Activated T-cell treated with anti-CD3 and anti-CD28 coated beads, Interleukin-2, amount 50 U/mL, for 72 hours (primary cell): ENCODE results near the gene OTUD6A. TPM values are rescaled to one million over a fixed set of nuclear protein-coding genes. Genes with fewer than 3 reads are reported as not detected.

Experiments used
- ATAC-seq, 2 donors: fragments of 150-1000 bp; cut with Tn5 transposase; replicated peaks in 1 of 2; 2 replicates each; pipeline ENCODE4 v1.10.0; 2021; ENCODE audit warnings: moderate library complexity in 2 of 2, mild to moderate bottlenecking in 1 of 2
- DNase-seq, 2 donors: peaks; one replicate each; pipeline ENCODE4 v3.0.0; 2021 to 2022; ENCODE audit warnings: mixed read lengths in 1 of 2
- H3K27ac Mint-ChIP-seq: one replicate; pipeline ENCODE4 v1.8.0; 2022; ENCODE audit warnings: mild to moderate bottlenecking, moderate library complexity, mixed read lengths
- H3K27me3 Mint-ChIP-seq: one replicate; pipeline ENCODE4 v1.8.0; 2022; ENCODE audit warnings: low read depth, mixed read lengths
- H3K36me3 Mint-ChIP-seq, 2 donors: one replicate each; pipeline ENCODE4 v1.8.0; 2022; ENCODE audit warnings: mixed read lengths in 2 of 2, mild to moderate bottlenecking in 1 of 2; ENCODE audit not compliant: insufficient read depth in 2 of 2
- H3K4me1 Mint-ChIP-seq: one replicate; pipeline ENCODE4 v1.8.0; 2022; ENCODE audit warnings: low read depth, mixed read lengths
- H3K4me3 Mint-ChIP-seq, 2 donors: one replicate each; pipeline ENCODE4 v1.8.0; 2022; ENCODE audit warnings: mild to moderate bottlenecking in 2 of 2, mixed read lengths in 2 of 2, moderate library complexity in 2 of 2
- H3K9me3 Mint-ChIP-seq, 2 donors: one replicate each; pipeline ENCODE4 v1.8.0; 2022; ENCODE audit warnings: mixed read lengths in 2 of 2
- total RNA-seq, 2 donors: library from RNA; stranded (reverse); gene quantifications; one replicate each; pipeline ENCODE4 v1.2.3, GENCODE V29; 2022

The OTUD6A gene
- not detected for total RNA-seq

- no peak for DNase-seq
- ATAC-seq: no peak
- Mint-ChIP-seq H3K36me3 (no peaks in the 10 kb centered on the region), H3K9me3 (no peaks in the 10 kb centered on the region), H3K4me1 (no peaks in the 10 kb centered on the region), H3K27ac (no peak within 1 kb of the TSS), H3K4me3 (no peak within 1 kb of the TSS), H3K27me3 (peaks cover 38% of the 10 kb centered on the region)
Observed at GRCh38 chrX:70062076-70062475, at the start of gene OTUD6A. OTUD6A (plus strand) TSS chrX:70062457; CDS start chrX:70062525, 68 bp downstream.

- DNase-seq (no peak), ATAC-seq (no peak)
- peaks cover 9% of the 10 kb centered on the region for H3K4me1 Mint-ChIP-seq
- H3K27me3 Mint-ChIP-seq: peaks cover 6% of the 10 kb centered on the region
- no peak overlapping the region for H3K4me3 Mint-ChIP-seq
- H3K9me3 Mint-ChIP-seq: peaks cover 0 to 2% of the 10 kb centered on the region in 2 donors
- H3K27ac Mint-ChIP-seq: no peak overlapping the region
- H3K36me3 Mint-ChIP-seq: peaks cover 0 to 2% of the 10 kb centered on the region in 2 donors
Observed at GRCh38 chrX:70012756-70013155, 49.5 kb upstream of the OTUD6A start.

GRCh38 chrX:70013466-70014381 is 48.5 kb upstream of the OTUD6A start:
- Mint-ChIP-seq H3K4me1 (peaks cover 9% of the 10 kb centered on the region), H3K27ac (no peak overlapping the region)
- no peak for DNase-seq

GRCh38 chrX:70016513-70016912 is 45.7 kb upstream of the OTUD6A start:
- no peak for DNase-seq
- ATAC-seq: no peak
- Mint-ChIP-seq H3K36me3 (peaks cover 0 to 4% of the 10 kb centered on the region in 2 donors), H3K27ac (peak overlapping the region; percentile 75), H3K4me3 (peak overlapping the region in 1 of 2 donors; percentile 70), H3K4me1 (peaks cover 9% of the 10 kb centered on the region), H3K27me3 (no peaks in the 10 kb centered on the region), H3K9me3 (peaks cover 2% of the 10 kb centered on the region in 2 donors)

More at GRCh38 chrX:70013466-70014381, 48.5 kb upstream of the OTUD6A start:
- ATAC-seq: no peak
- no peak overlapping the region for H3K4me3 Mint-ChIP-seq
- peaks cover 0 to 4% of the 10 kb centered on the region in 2 donors for H3K36me3 Mint-ChIP-seq
- H3K27me3 Mint-ChIP-seq: peaks cover 6% of the 10 kb centered on the region
- H3K9me3 Mint-ChIP-seq: peaks cover 2% of the 10 kb centered on the region in 2 donors

- peaks cover 39% of the 10 kb centered on the region for H3K27me3 Mint-ChIP-seq
- H3K9me3 Mint-ChIP-seq: peaks cover 0 to 2% of the 10 kb centered on the region in 2 donors
- peaks cover 0 to 3% of the 10 kb centered on the region in 2 donors for H3K36me3 Mint-ChIP-seq
- DNase-seq (no peak), ATAC-seq (no peak)
- no peak overlapping the region for H3K27ac Mint-ChIP-seq
- no peak overlapping the region for H3K4me3 Mint-ChIP-seq
- peaks cover 12% of the 10 kb centered on the region for H3K4me1 Mint-ChIP-seq
Observed at GRCh38 chrX:70022616-70023015, 39.6 kb upstream of the OTUD6A start.

- Mint-ChIP-seq H3K27me3 (peaks cover 46% of the 10 kb centered on the region), H3K27ac (no peak overlapping the region), H3K4me3 (peak overlapping the region in 1 of 2 donors; percentile 25), H3K9me3 (no peaks in the 10 kb centered on the region), H3K36me3 (no peaks in the 10 kb centered on the region), H3K4me1 (peaks cover 12% of the 10 kb centered on the region)
- DNase-seq (no peak), ATAC-seq (no peak)
Observed at GRCh38 chrX:70025464-70025863, 36.8 kb upstream of the OTUD6A start.

GRCh38 chrX:70026112-70026850 is 36.0 kb upstream of the OTUD6A start:
- no peak for ATAC-seq

GRCh38 chrX:70026851-70027200 is 35.4 kb upstream of the OTUD6A start:
- ATAC-seq (no peak), DNase-seq (no peak)
- Mint-ChIP-seq H3K9me3 (no peaks in the 10 kb centered on the region), H3K4me3 (no peak overlapping the region), H3K27me3 (peaks cover 59% of the 10 kb centered on the region), H3K4me1 (peaks cover 12% of the 10 kb centered on the region), H3K27ac (no peak overlapping the region), H3K36me3 (no peaks in the 10 kb centered on the region)

More at GRCh38 chrX:70026112-70026850, 36.0 kb upstream of the OTUD6A start:
- H3K27me3 Mint-ChIP-seq: peaks cover 53% of the 10 kb centered on the region
- peaks cover 12% of the 10 kb centered on the region for H3K4me1 Mint-ChIP-seq
- DNase-seq: no peak
- no peaks in the 10 kb centered on the region for H3K36me3 Mint-ChIP-seq
- H3K27ac Mint-ChIP-seq: no peak overlapping the region
- H3K4me3 Mint-ChIP-seq: no peak overlapping the region
- no peaks in the 10 kb centered on the region for H3K9me3 Mint-ChIP-seq

GRCh38 chrX:70029863-70030262 is 32.4 kb upstream of the OTUD6A start:
- peaks cover 46% of the 10 kb centered on the region for H3K27me3 Mint-ChIP-seq
- no peak overlapping the region for H3K27ac Mint-ChIP-seq
- H3K36me3 Mint-ChIP-seq: no peaks in the 10 kb centered on the region
- H3K4me3 Mint-ChIP-seq: no peak overlapping the region
- peaks cover 12% of the 10 kb centered on the region for H3K4me1 Mint-ChIP-seq
- no peaks in the 10 kb centered on the region for H3K9me3 Mint-ChIP-seq
- DNase-seq (no peak), ATAC-seq (no peak)

- Mint-ChIP-seq H3K27me3 (peaks cover 43% of the 10 kb centered on the region), H3K36me3 (no peaks in the 10 kb centered on the region), H3K27ac (no peak overlapping the region), H3K9me3 (no peaks in the 10 kb centered on the region), H3K4me1 (peaks cover 10% of the 10 kb centered on the region), H3K4me3 (no peak overlapping the region)
- DNase-seq: peak; percentile 46 to 51
- peak; percentile 55 to 56 for ATAC-seq
Observed at GRCh38 chrX:70030301-70030767, 31.9 kb upstream of the OTUD6A start.

- DNase-seq (no peak), ATAC-seq (no peak)
- H3K27me3 Mint-ChIP-seq: peaks cover 22% of the 10 kb centered on the region
- no peak overlapping the region for H3K27ac Mint-ChIP-seq
- H3K4me3 Mint-ChIP-seq: no peak overlapping the region
- no peaks in the 10 kb centered on the region for H3K9me3 Mint-ChIP-seq
- no peaks in the 10 kb centered on the region for H3K4me1 Mint-ChIP-seq
- H3K36me3 Mint-ChIP-seq: no peaks in the 10 kb centered on the region
Observed at GRCh38 chrX:70032792-70033191, 29.5 kb upstream of the OTUD6A start.

GRCh38 chrX:70033348-70034051 is 28.8 kb upstream of the OTUD6A start:
- H3K4me1 Mint-ChIP-seq: no peaks in the 10 kb centered on the region
- peak; percentile 47 to 56 for ATAC-seq
- peaks cover 22% of the 10 kb centered on the region for H3K27me3 Mint-ChIP-seq
- H3K4me3 Mint-ChIP-seq: no peak overlapping the region
- no peak overlapping the region for H3K27ac Mint-ChIP-seq
- no peaks in the 10 kb centered on the region for H3K36me3 Mint-ChIP-seq
- DNase-seq: peak; percentile 35 to 46
- H3K9me3 Mint-ChIP-seq: no peaks in the 10 kb centered on the region
